ENCODE measurements around the gene ACP2.

Gene ACP2

GRCh38 chr11:47229161-47229560 lies 19.5 kb downstream of the ACP2 start:
- ChIA-PET POLR2A (interaction anchor here (1.7 kb wide), 1 partner anchor 20 kb away, joined by 10 read pairs; the partner anchor contains the start of gene ACP2), CTCF (interaction anchor here (0.6 to 0.7 kb wide), 2 partner anchors 7 to 380 kb away, joined by 3 read pairs; no protein-coding TSS in a partner anchor)
- Histone ChIP-seq H3K9me3 (ENCODE audit: control insufficient read depth, insufficient read depth, low read depth, low read length) (no peaks in the 10 kb centered on the region), H3K4me3 (ENCODE audit: low read depth, low read length) (no peak overlapping the region), H3K4me1 (ENCODE audit: control insufficient read depth, insufficient read depth, low read length) (no peaks in the 10 kb centered on the region), H3K36me3 (ENCODE audit: control insufficient read depth in 2 of 2, insufficient read depth in 1 of 2, low read length in 2 of 2) (peaks cover 36 to 91% of the 10 kb centered on the region in 2 experiments), H3K27ac (ENCODE audit: extremely low read depth, low read depth, low read length) (no peak overlapping the region)
- TF ChIP-seq BCL11B (tag by site-specific recombination; IDR thresholded peaks at IDR 0.05; ENCODE audit: low read depth) (no peak), ZNF132 (tag by site-specific recombination; IDR thresholded peaks at IDR 0.05; ENCODE audit: borderline replicate concordance) (no peak), ZBTB21 (tag by site-specific recombination; IDR thresholded peaks at IDR 0.05) (no peak), IKZF3 (tag by site-specific recombination; IDR thresholded peaks at IDR 0.05) (no peak), INSM2 (tag by site-specific recombination; IDR thresholded peaks at IDR 0.05) (no peak), GLI4 (tag by site-specific recombination; IDR thresholded peaks at IDR 0.05) (no peak), ZNF707 (tag by site-specific recombination; IDR thresholded peaks at IDR 0.05) (no peak)

- CTCF ChIA-PET: interaction anchor here (0.6 to 1.5 kb wide), 3 partner anchors 33 to 41 kb away, joined by 3 to 7 read pairs (median 4); no protein-coding TSS in a partner anchor
- Histone ChIP-seq H3K4me1 (ENCODE audit: control insufficient read depth, insufficient read depth, low read length) (no peaks in the 10 kb centered on the region), H3K36me3 (ENCODE audit: control insufficient read depth in 2 of 2, insufficient read depth in 1 of 2, low read length in 2 of 2) (peaks cover 49 to 90% of the 10 kb centered on the region in 2 experiments), H3K27ac (ENCODE audit: extremely low read depth, low read depth, low read length) (no peak overlapping the region), H3K9me3 (ENCODE audit: control insufficient read depth, insufficient read depth, low read depth, low read length) (no peaks in the 10 kb centered on the region), H3K4me3 (ENCODE audit: low read depth, low read length) (no peak overlapping the region)
- POLR2A ChIA-PET: interaction anchor here (0.7 kb wide), 1 partner anchor 9 kb away, joined by 3 read pairs; no protein-coding TSS in a partner anchor
- TF ChIP-seq ZNF133 (tag by site-specific recombination; IDR thresholded peaks at IDR 0.05) (no peak), ZNF530 (tag by site-specific recombination; IDR thresholded peaks at IDR 0.05; ENCODE audit: low read depth) (no peak), ZNF404 (tag by site-specific recombination; IDR thresholded peaks at IDR 0.05) (no peak), ZNF449 (tag by site-specific recombination; IDR thresholded peaks at IDR 0.05) (no peak), ZNF664 (tag by site-specific recombination; IDR thresholded peaks at IDR 0.05) (peak; percentile 57; the same call in 1 of the 2 replicates), ZNF146 (tag by site-specific recombination; IDR thresholded peaks at IDR 0.05) (peak; percentile 84)
Measured at GRCh38 chr11:47225552-47226400, 22.8 kb downstream of the ACP2 start.

- Histone ChIP-seq H3K9me3 (ENCODE audit: control insufficient read depth, insufficient read depth, low read depth, low read length) (no peaks in the 10 kb centered on the region), H3K4me1 (ENCODE audit: control insufficient read depth, insufficient read depth, low read length) (no peaks in the 10 kb centered on the region), H3K27ac (ENCODE audit: extremely low read depth, low read depth, low read length) (no peak overlapping the region), H3K36me3 (ENCODE audit: control insufficient read depth in 2 of 2, insufficient read depth in 1 of 2, low read length in 2 of 2) (peaks cover 44 to 88% of the 10 kb centered on the region in 2 experiments), H3K4me3 (ENCODE audit: low read depth, low read length) (no peak overlapping the region)
- ChIA-PET CTCF (no interaction called here), POLR2A (interaction anchor here (1.0 kb wide), 1 partner anchor 19 kb away, joined by 3 read pairs; no protein-coding TSS in a partner anchor)
- TF ChIP-seq ZNF37A (tag by site-specific recombination; IDR thresholded peaks at IDR 0.05) (no peak), ZNF391 (tag by site-specific recombination; IDR thresholded peaks at IDR 0.05; ENCODE audit: borderline replicate concordance, low read depth) (no peak), ZNF692 (tag by site-specific recombination; IDR thresholded peaks at IDR 0.05) (no peak), ZNF350 (tag by site-specific recombination; IDR thresholded peaks at IDR 0.05) (no peak), REST (tag by site-specific recombination; IDR thresholded peaks at IDR 0.05) (no peak), ZNF23 (tag by site-specific recombination; IDR thresholded peaks at IDR 0.05; ENCODE audit: borderline replicate concordance) (no peak), ZNF112 (tag by site-specific recombination; IDR thresholded peaks at IDR 0.05) (no peak), BCL11A (tag by site-specific recombination; IDR thresholded peaks at IDR 0.05; ENCODE audit: low read depth) (no peak), ZNF707 (tag by site-specific recombination; IDR thresholded peaks at IDR 0.05) (no peak)
Measured at GRCh38 chr11:47222696-47223095, 25.9 kb downstream of the ACP2 start.
